WTC11 (cell line): ENCODE results near the gene FSTL1. TPM values are rescaled to one million over a fixed set of nuclear protein-coding genes. Genes with fewer than 3 reads are reported as not detected.

Source experiments
- ATAC-seq: fragments of 200-7000 bp; cut with Tn5 transposase; 2 replicates; pipeline ENCODE4 v1.10.0; 2021; ENCODE audit warnings: mild to moderate bottlenecking, moderate library complexity
- CTCF ChIA-PET: fragments of 300-600 bp; sonication (Branson Sonifier 250); formaldehyde crosslinking; loops from one replicate; lab custom pipeline; 2021; ENCODE audit warnings: antibody characterized with exemption; lab: Charles Lee
- POLR2A ChIA-PET: fragments of 350-600 bp; sonication (Branson Sonifier 250); formaldehyde crosslinking; loops from one replicate; lab custom pipeline; 2021; ENCODE audit warnings: antibody characterized with exemption; lab: Charles Lee
- DNase-seq: peaks from one replicate; pipeline ENCODE4 v3.0.0; 2021; ENCODE audit warnings: low spot score
- H3K27ac Mint-ChIP-seq: 2 replicates; pipeline ENCODE4 v1.8.0; 2021; ENCODE audit warnings: mixed read lengths
- H3K27me3 Mint-ChIP-seq: 2 replicates; pipeline ENCODE4 v1.8.0; 2021; ENCODE audit warnings: low read depth, mild to moderate bottlenecking, moderate library complexity, mixed read lengths
- H3K36me3 Mint-ChIP-seq: 2 replicates; pipeline ENCODE4 v1.8.0; 2021; ENCODE audit warnings: mixed read lengths
- H3K4me1 Mint-ChIP-seq: 2 replicates; pipeline ENCODE4 v1.8.0; 2022; ENCODE audit warnings: mixed read lengths
- H3K4me3 Mint-ChIP-seq: 2 replicates; pipeline ENCODE4 v1.8.0; 2021; ENCODE audit warnings: mild to moderate bottlenecking, moderate library complexity, mixed read lengths
- H3K9me3 Mint-ChIP-seq: 2 replicates; pipeline ENCODE4 v1.8.0; 2021; ENCODE audit warnings: mixed read lengths
- ATF1 ChIP-seq: sonication (generic); formaldehyde crosslinking; IDR thresholded peaks from 2 replicates; pipeline ENCODE4 v1.8.1; 2023; ENCODE audit warnings: mild to moderate bottlenecking, moderate library complexity, missing genetic modification reagents
- ATF2 ChIP-seq: sonication (generic); formaldehyde crosslinking; IDR thresholded peaks from 2 replicates; pipeline ENCODE4 v1.8.1; 2022; ENCODE audit warnings: low read depth, missing genetic modification reagents, borderline replicate concordance
- CDX4 ChIP-seq: fragments of 250-450 bp; sonication (Bioruptor Pico); IDR thresholded peaks from 2 replicates; pipeline ENCODE4 v1.9.0; 2021; ENCODE audit warnings: moderate library complexity, mild to moderate bottlenecking, inconsistent platforms, borderline replicate concordance
- CREM ChIP-seq: sonication (generic); formaldehyde crosslinking; IDR thresholded peaks from 2 replicates; pipeline ENCODE4 v1.8.1; 2022; ENCODE audit warnings: mild to moderate bottlenecking, missing genetic modification reagents, moderate library complexity
- JUN ChIP-seq: sonication (generic); formaldehyde crosslinking; IDR thresholded peaks from 2 replicates; pipeline ENCODE4 v1.8.0; 2023; ENCODE audit warnings: mild to moderate bottlenecking, missing genetic modification reagents
- NFE2L1 ChIP-seq: sonication (generic); formaldehyde crosslinking; IDR thresholded peaks from 2 replicates; pipeline ENCODE4 v1.8.1; 2023; ENCODE audit warnings: missing genetic modification reagents
- NR2C2 ChIP-seq: sonication (generic); formaldehyde crosslinking; IDR thresholded peaks from 2 replicates; pipeline ENCODE4 v1.8.0; 2022; ENCODE audit warnings: mild to moderate bottlenecking, missing genetic modification reagents
- OVOL2 ChIP-seq: fragments of 250-450 bp; sonication (Bioruptor Pico); IDR thresholded peaks from 2 replicates; pipeline ENCODE4 v1.9.0; 2021; ENCODE audit warnings: mild to moderate bottlenecking, borderline replicate concordance
- PREB ChIP-seq: sonication (generic); formaldehyde crosslinking; IDR thresholded peaks from 2 replicates; pipeline ENCODE4 v1.8.1; 2022; ENCODE audit warnings: mild to moderate bottlenecking, missing genetic modification reagents, moderate library complexity, borderline replicate concordance
- PRRX2 ChIP-seq: fragments of 250-450 bp; sonication (Bioruptor Pico); IDR thresholded peaks from 2 replicates; pipeline ENCODE4 v1.8.0; 2021; ENCODE audit warnings: mild to moderate bottlenecking
- SMAD4 ChIP-seq: sonication (generic); formaldehyde crosslinking; IDR thresholded peaks from 2 replicates; pipeline ENCODE4 v1.8.0; 2022; ENCODE audit warnings: mild to moderate bottlenecking, missing genetic modification reagents
- TEAD1 ChIP-seq: sonication (generic); formaldehyde crosslinking; IDR thresholded peaks from 2 replicates; pipeline ENCODE4 v1.8.0; 2022; ENCODE audit warnings: mild to moderate bottlenecking, missing genetic modification reagents
- TP53 ChIP-seq: sonication (generic); formaldehyde crosslinking; IDR thresholded peaks from 2 replicates; pipeline ENCODE4 v1.8.1; 2023; ENCODE audit warnings: mild to moderate bottlenecking, missing genetic modification reagents
- ZBTB43 ChIP-seq: sonication (generic); formaldehyde crosslinking; IDR thresholded peaks from 2 replicates; pipeline ENCODE4 v1.8.1; 2023; ENCODE audit warnings: mild to moderate bottlenecking, missing genetic modification reagents
- ZNF232 ChIP-seq: sonication (generic); formaldehyde crosslinking; IDR thresholded peaks from 2 replicates; pipeline ENCODE4 v1.8.0; 2022; ENCODE audit warnings: mild to moderate bottlenecking, missing genetic modification reagents
- ZNF416 ChIP-seq: fragments of 250-450 bp; sonication (Bioruptor Pico); IDR thresholded peaks from 2 replicates; pipeline ENCODE4 v1.9.0; 2021; ENCODE audit warnings: mild to moderate bottlenecking, inconsistent platforms
- ZNF532 ChIP-seq: fragments of 250-450 bp; sonication (Bioruptor Pico); IDR thresholded peaks from 2 replicates; pipeline ENCODE4 v1.9.0; 2021; ENCODE audit warnings: mild to moderate bottlenecking, borderline replicate concordance
- total RNA-seq: library from RNA; stranded (reverse); gene quantifications from 3 replicates; pipeline ENCODE4 v1.2.3, GENCODE V29; 2021

FSTL1 gene
- total RNA-seq, 1 experiment from 2014 or later: 271 TPM

- H3K27me3 Mint-ChIP-seq: no peaks in the 10 kb centered on the region; the same call in 1 of the 2 replicates
- CTCF ChIA-PET: no interaction called here
- peaks cover 4% of the 10 kb centered on the region for H3K36me3 Mint-ChIP-seq
- POLR2A ChIA-PET: no interaction called here
- no peak overlapping the region for H3K27ac Mint-ChIP-seq
- no peak overlapping the region for H3K4me3 Mint-ChIP-seq
- no peak for DNase-seq
- ATAC-seq: no peak
- no peak for TF ChIP-seq CDX4 (CRISPR knock-in tag)
- TF ChIP-seq PREB (CRISPR knock-in tag): no peak
- no peak for TF ChIP-seq NFE2L1
- no peak for TF ChIP-seq OVOL2 (CRISPR knock-in tag)
- TF ChIP-seq CREM: no peak
- no peak for TF ChIP-seq TP53 (CRISPR knock-in tag)
- no peak for TF ChIP-seq JUN (CRISPR knock-in tag)
- TF ChIP-seq ZNF416 (CRISPR knock-in tag): no peak
- no peak for TF ChIP-seq TEAD1
- TF ChIP-seq ATF2 (CRISPR knock-in tag): no peak
- TF ChIP-seq ATF1 (CRISPR knock-in tag): no peak
- H3K4me1 Mint-ChIP-seq: peaks cover 24% of the 10 kb centered on the region
- peaks cover 16% of the 10 kb centered on the region for H3K9me3 Mint-ChIP-seq
Measured at GRCh38 chr3:120454076-120454689, 3.4 kb upstream of the FSTL1 start.

- no peak for ATAC-seq
- CTCF ChIA-PET: no interaction called here
- Mint-ChIP-seq H3K4me1 (peaks cover 37% of the 10 kb centered on the region), H3K27me3 (no peaks in the 10 kb centered on the region; the same call in 1 of the 2 replicates), H3K36me3 (peaks cover 4% of the 10 kb centered on the region), H3K27ac (no peak overlapping the region; the same call in 1 of the 2 replicates), H3K4me3 (peak overlapping the region; percentile 0; the same call in 1 of the 2 replicates), H3K9me3 (peaks cover 10% of the 10 kb centered on the region)
- POLR2A ChIA-PET: no interaction called here
- DNase-seq: no peak
- TF ChIP-seq ZNF232 (CRISPR knock-in tag) (no peak), ZNF532 (CRISPR knock-in tag) (no peak), NR2C2 (CRISPR knock-in tag) (no peak), OVOL2 (CRISPR knock-in tag) (no peak), ZBTB43 (no peak), PRRX2 (no peak), SMAD4 (CRISPR knock-in tag) (no peak)
Measured at GRCh38 chr3:120452816-120453215, 2.0 kb upstream of the FSTL1 start.
